H1 (cell line): Measurements from ENCODE around the gene ACSF2. TPM values are rescaled to one million over a fixed set of nuclear protein-coding genes. Genes with fewer than 3 reads are reported as not detected.

Experiments used
- CTCF ChIA-PET: fragments of 300-600 bp; sonication (Branson Sonifier 250); formaldehyde crosslinking; loops from one replicate; lab custom pipeline; 2021; ENCODE audit not compliant: partially characterized antibody; lab: Charles Lee
- POLR2A ChIA-PET: fragments of 300-600 bp; sonication (Branson Sonifier 250); formaldehyde crosslinking; loops from one replicate; lab custom pipeline; 2021; ENCODE audit warnings: inconsistent platforms; ENCODE audit not compliant: partially characterized antibody; lab: Charles Lee
- DNase-seq, 2 experiments: peaks; one replicate each; pipeline versions ENCODE4 v3.0.0 to v3.0.0-alpha.2; 2010 to 2022; ENCODE audit warnings: low spot score in 2 of 2, low read depth in 1 of 2, mixed read lengths in 1 of 2
- FAIRE-seq: peaks from 2 replicates; lab custom pipeline; 2011; peaks lifted over from hg19 to GRCh38; lab: Jason Lieb, UNC
- H2AFZ ChIP-seq: 2 replicates; pipeline ENCODE4 v1.8.1; 2012; ENCODE audit warnings: low read length, inconsistent platforms
- H2AK5ac ChIP-seq: 2 replicates; pipeline ENCODE4 v1.6.1; 2013; ENCODE audit warnings: low read depth, low read length
- H2BK120ac ChIP-seq: replicated peaks from 2 replicates; pipeline ENCODE3; 2013; ENCODE audit warnings: low read depth, low read length, inconsistent platforms
- H2BK12ac ChIP-seq: 2 replicates; pipeline ENCODE4 v1.6.1; 2013; ENCODE audit warnings: low read depth, low read length
- H2BK15ac ChIP-seq: 2 replicates; pipeline ENCODE4 v1.6.1; 2013; ENCODE audit warnings: low read length
- H2BK20ac ChIP-seq: 2 replicates; pipeline ENCODE4 v1.6.1; 2013; ENCODE audit warnings: low read length
- H2BK5ac ChIP-seq: 2 replicates; pipeline ENCODE4 v1.6.1; 2013; ENCODE audit warnings: low read depth, low read length
- H3K14ac ChIP-seq: 2 replicates; pipeline ENCODE4 v1.6.1; 2013; ENCODE audit warnings: inconsistent platforms; ENCODE audit not compliant: insufficient read length
- H3K18ac ChIP-seq: 2 replicates; pipeline ENCODE4 v1.6.1; 2013; ENCODE audit warnings: low read length; ENCODE audit errors: extremely low read depth
- H3K23ac ChIP-seq: 2 replicates; pipeline ENCODE4 v1.6.1; 2013; ENCODE audit warnings: inconsistent platforms; ENCODE audit not compliant: insufficient read length
- H3K23me2 ChIP-seq: 2 replicates; pipeline ENCODE4 v1.6.1; 2013; ENCODE audit warnings: low read depth, low read length
- H3K27ac ChIP-seq: 2 replicates; pipeline ENCODE4 v1.6.1; 2011; ENCODE audit warnings: low read depth, low read length, inconsistent platforms
- H3K27me3 ChIP-seq, 4 experiments: replicated peaks in 1 of 4; 1 replicate in 1 of 4; 2 replicates in 3 of 4; pipeline versions ENCODE4 v1.6.1 to v1.8.1; 2011 to 2013; ENCODE audit warnings: low read length in 3 of 4, mild to moderate bottlenecking in 3 of 4, inconsistent platforms in 2 of 4, mixed read lengths in 2 of 4, moderate library complexity in 1 of 4; ENCODE audit not compliant: control insufficient read depth in 3 of 4, insufficient read depth in 3 of 4; ENCODE audit errors: extremely low read depth in 1 of 4
- H3K36me3 ChIP-seq, 4 experiments: 2 replicates each; pipeline versions ENCODE4 v1.6.1 to v1.8.1; 2011 to 2013; ENCODE audit warnings: mild to moderate bottlenecking in 4 of 4, low read length in 3 of 4, moderate library complexity in 2 of 4, control low read depth in 1 of 4, inconsistent platforms in 1 of 4; ENCODE audit not compliant: insufficient read depth in 4 of 4, control insufficient read depth in 2 of 4
- H3K4ac ChIP-seq: replicated peaks from 2 replicates; pipeline ENCODE3; 2013; ENCODE audit warnings: low read length, low read depth, mixed read lengths, inconsistent platforms; ENCODE audit not compliant: insufficient read length
- H3K4me1 ChIP-seq, 4 experiments: replicated peaks in 1 of 4; 1 replicate in 1 of 4; 2 replicates in 3 of 4; pipeline versions ENCODE4 v1.6.1 to v1.8.1; 2011 to 2013; ENCODE audit warnings: low read length in 3 of 4, inconsistent platforms in 2 of 4, mixed read lengths in 1 of 4; ENCODE audit not compliant: insufficient read depth in 4 of 4, control insufficient read depth in 3 of 4
- H3K4me2 ChIP-seq, 2 experiments: 2 replicates each; pipeline versions ENCODE4 v1.6.1 to v1.8.1; 2011 to 2013; ENCODE audit warnings: low read depth in 2 of 2, low read length in 2 of 2, control low read depth in 1 of 2, inconsistent platforms in 1 of 2, mild to moderate bottlenecking in 1 of 2; ENCODE audit not compliant: insufficient read depth in 1 of 2
- H3K4me3 ChIP-seq, 4 experiments: fragments of 200-600, 300-600 bp in 1 of 4; sonication (generic), shearing (Covaris generic), sonication (Bioruptor Twin) in 1 of 4; 2 replicates each; pipeline versions ENCODE4 v1.5.1 to v1.8.1; 2011 to 2016; ENCODE audit warnings: low read length in 4 of 4, low read depth in 3 of 4, control low read depth in 2 of 4, inconsistent platforms in 2 of 4, mild to moderate bottlenecking in 2 of 4, mixed read lengths in 1 of 4, moderate library complexity in 1 of 4; ENCODE audit not compliant: insufficient read depth in 2 of 4; ENCODE audit errors: extremely low read depth in 1 of 4
- H3K56ac ChIP-seq: replicated peaks from 2 replicates; pipeline ENCODE3; 2013; ENCODE audit warnings: low read depth, mild to moderate bottlenecking, mixed read lengths, low read length, inconsistent platforms; ENCODE audit not compliant: insufficient read length
- H3K79me1 ChIP-seq: 2 replicates; pipeline ENCODE4 v1.6.1; 2013; ENCODE audit warnings: low read depth, low read length, control low read depth
- H3K79me2 ChIP-seq, 2 experiments: 2 replicates each; pipeline versions ENCODE4 v1.6.1 to v1.8.1; 2012 to 2013; ENCODE audit warnings: low read length in 2 of 2, mild to moderate bottlenecking in 2 of 2, inconsistent platforms in 1 of 2; ENCODE audit not compliant: insufficient read depth in 2 of 2, control insufficient read depth in 1 of 2
- H3K9ac ChIP-seq, 4 experiments: replicated peaks in 1 of 4; 1 replicate in 1 of 4; 2 replicates in 3 of 4; pipeline versions ENCODE4 v1.6.1 to v1.8.1; 2011 to 2013; ENCODE audit warnings: low read depth in 3 of 4, low read length in 3 of 4, control low read depth in 2 of 4, mild to moderate bottlenecking in 2 of 4, moderate library complexity in 2 of 4, inconsistent platforms in 1 of 4; ENCODE audit errors: extremely low read depth in 1 of 4
- H3K9me3 ChIP-seq, 2 experiments: 2 replicates each; pipeline versions ENCODE4 v1.6.1 to v1.8.1; 2012 to 2013; ENCODE audit warnings: mild to moderate bottlenecking in 2 of 2, moderate library complexity in 2 of 2, control low read depth in 1 of 2, inconsistent platforms in 1 of 2, low read depth in 1 of 2, low read length in 1 of 2, mixed read lengths in 1 of 2; ENCODE audit not compliant: insufficient read depth in 2 of 2
- H4K20me1 ChIP-seq, 2 experiments: replicated peaks in 1 of 2; 2 replicates each; pipeline versions ENCODE3 to v1.8.1; 2011 to 2013; ENCODE audit warnings: inconsistent platforms in 2 of 2, low read length in 2 of 2, mild to moderate bottlenecking in 1 of 2; ENCODE audit not compliant: insufficient read depth in 2 of 2, control insufficient read depth in 1 of 2
- H4K5ac ChIP-seq: 2 replicates; pipeline ENCODE4 v1.6.1; 2013; ENCODE audit warnings: low read length, low read depth, mixed read lengths, inconsistent platforms; ENCODE audit not compliant: insufficient read length
- H4K8ac ChIP-seq: 2 replicates; pipeline ENCODE4 v1.8.0; 2013; ENCODE audit warnings: mild to moderate bottlenecking, moderate library complexity, low read length, inconsistent platforms; ENCODE audit not compliant: insufficient read depth; ENCODE audit errors: extremely low read depth
- H4K91ac ChIP-seq: replicated peaks from 2 replicates; pipeline ENCODE3; 2013; ENCODE audit warnings: low read length, mixed read lengths, inconsistent platforms; ENCODE audit not compliant: insufficient read length
- BRCA1 ChIP-seq: IDR thresholded peaks from 2 replicates; pipeline ENCODE4 v1.6.1; 2012; ENCODE audit warnings: low read depth, low read length, improper control_type of control experiment
- CTBP2 ChIP-seq: IDR thresholded peaks from 2 replicates; pipeline ENCODE4 v1.7.0; 2011; ENCODE audit warnings: borderline replicate concordance, mild to moderate bottlenecking, moderate library complexity, mixed read lengths, low read length; ENCODE audit not compliant: insufficient read depth, insufficient read length
- E2F6 ChIP-seq: IDR thresholded peaks from 2 replicates; pipeline ENCODE4 v1.6.1; 2012; ENCODE audit warnings: inconsistent platforms
- EP300 ChIP-seq, 2 experiments: IDR thresholded peaks; 1 replicate in 1 of 2; 2 replicates in 1 of 2; pipeline ENCODE4 v1.6.1; 2011 to 2012; ENCODE audit warnings: low read depth in 2 of 2, low read length in 2 of 2, mild to moderate bottlenecking in 2 of 2, borderline replicate concordance in 1 of 2, inconsistent platforms in 1 of 2, moderate library complexity in 1 of 2
- FOSL1 ChIP-seq: IDR thresholded peaks from 2 replicates; pipeline ENCODE4 v1.6.1; 2011; ENCODE audit warnings: mild to moderate bottlenecking, low read depth, low read length, moderate library complexity; ENCODE audit not compliant: insufficient read depth
- JUN ChIP-seq: IDR thresholded peaks from 2 replicates; pipeline ENCODE4 v1.6.1; 2011; ENCODE audit warnings: low read depth, mild to moderate bottlenecking, improper control_type of control experiment, low read length
- MAFK ChIP-seq: IDR thresholded peaks from 2 replicates; pipeline ENCODE4 v1.6.1; 2012; ENCODE audit warnings: low read depth, mild to moderate bottlenecking, improper control_type of control experiment, low read length
- NRF1 ChIP-seq: IDR thresholded peaks from 2 replicates; pipeline ENCODE4 v1.6.1; 2011; ENCODE audit warnings: mild to moderate bottlenecking, low read depth, low read length, improper control_type of control experiment
- POLR2A ChIP-seq, 2 experiments: IDR thresholded peaks; 1 replicate in 1 of 2; 2 replicates in 1 of 2; pipeline ENCODE4 v1.6.1; 2011; ENCODE audit warnings: low read depth in 2 of 2, low read length in 2 of 2, mild to moderate bottlenecking in 2 of 2; ENCODE audit errors: control extremely low read depth in 1 of 2
- RNF2 ChIP-seq: fragments of 200-900, 300-1000 bp; sonication (generic); IDR thresholded peaks from 2 replicates; pipeline ENCODE4 v1.7.1; 2016; ENCODE audit warnings: borderline replicate concordance, low read depth, mild to moderate bottlenecking, antibody characterized with exemption, low read length; ENCODE audit not compliant: poor library complexity, severe bottlenecking; ENCODE audit errors: missing control alignments
- SP1 ChIP-seq: IDR thresholded peaks from 2 replicates; pipeline ENCODE4 v1.6.1; 2011; ENCODE audit warnings: low read depth, low read length
- TBP ChIP-seq: IDR thresholded peaks from 2 replicates; pipeline ENCODE4 v1.6.1; 2011; ENCODE audit warnings: low read depth, low read length, improper control_type of control experiment
- YY1 ChIP-seq: IDR thresholded peaks from 2 replicates; pipeline ENCODE4 v1.6.1; 2011; ENCODE audit warnings: low read depth, mild to moderate bottlenecking, low read length
- ZNF274 ChIP-seq: IDR thresholded peaks from 2 replicates; pipeline ENCODE4 v1.7.0; 2012; ENCODE audit warnings: low read length, borderline replicate concordance; ENCODE audit errors: extremely low read depth
- whole genome bisulfite sequencing, 2 experiments: shearing (Covaris generic) in 1 of 2; methylation state at CpG; one replicate each; pipeline versions ENCODE4 v1.1.6 to v1.1.7; 2013 to 2015; ENCODE audit warnings: low lambda C conversion rate in 2 of 2, mixed read lengths in 2 of 2, inconsistent platforms in 1 of 2, low coverage in 1 of 2, missing lambda C conversion rate in 1 of 2; ENCODE audit not compliant: insufficient replicate concordance in 2 of 2, insufficient coverage in 1 of 2, insufficient read length in 1 of 2; ENCODE audit errors: extremely low coverage in 1 of 2, missing lambda C conversion rate in 1 of 2; 5-methylcytosine and 5-hydroxymethylcytosine counted together
- polyA plus RNA-seq, 7 experiments: library from polyadenylated mRNA; depleted of rRNA in 3 of 7; stranded (reverse) in 5 of 7; unstranded in 2 of 7; fragments of >200 nt in 5 of 7; fragments of 200-250 nt in 2 of 7; gene quantifications; 1 replicate in 5 of 7; 2 replicates in 1 of 7; 4 replicates in 1 of 7; pipeline versions ENCODE4 v1.2.1 to v1.2.3, GENCODE V29; 2011 to 2013; ENCODE audit warnings: missing spikeins in 2 of 7, mixed read lengths in 2 of 7
- total RNA-seq: library from RNA; stranded (reverse); fragmentation: NEBNext Ultra II Directional; extraction: Animal tissue kit (Norgen Biotek cat#: 25700); gene quantifications from 2 replicates; pipeline ENCODE4 v1.2.1, GENCODE V29; 2021

The ACSF2 gene
- total and polyA plus RNA-seq, 2 of the 8 experiments (the other 6 are each of a cell fraction or from before 2014, with no cell fraction given), result 14.5 to 16.3 TPM

- no peak overlapping the region for H4K5ac ChIP-seq
- no peak overlapping the region for H3K14ac ChIP-seq
- H2BK20ac ChIP-seq, result no peak overlapping the region
- H3K4ac ChIP-seq, result no peak overlapping the region
- no peak overlapping the region for H2BK15ac ChIP-seq
- ChIA-PET POLR2A (interaction anchor here (0.5 to 2.4 kb wide), 2 partner anchors 12 to 359 kb away, joined by 3 to 13 read pairs; partner anchors contain the start of gene EPN3), CTCF (interaction anchor here (0.7 to 2.7 kb wide), 13 partner anchors 10 to 174 kb away, joined by 3 to 9 read pairs (median 4); partner anchors contain the start of gene EPN3)
- no peaks in the 10 kb centered on the region for H3K79me1 ChIP-seq
- H3K4me3 ChIP-seq, result no peak overlapping the region
- H3K23ac ChIP-seq, result no peak overlapping the region
- H3K18ac ChIP-seq, result no peak overlapping the region
- H3K27ac ChIP-seq, result no peak overlapping the region
- H3K4me2 ChIP-seq, result no peak overlapping the region
- no peak overlapping the region for H3K56ac ChIP-seq
- WGBS, 2 experiments, result 85% methylated on average over 2 of the region's 2 CpGs; no CpG with 5 or more reads in 1 of the 2 experiments
- H4K91ac ChIP-seq, result no peak overlapping the region
- no peaks in the 10 kb centered on the region; the same call in 1 of the 2 replicates for H3K23me2 ChIP-seq
- H2BK12ac ChIP-seq, result no peak overlapping the region
- no peak overlapping the region for H2AFZ ChIP-seq
- H3K9me3 ChIP-seq, result no peaks in the 10 kb centered on the region
- no peak for DNase-seq
- H3K79me2 ChIP-seq, result no peaks in the 10 kb centered on the region
- no peak overlapping the region for H2BK5ac ChIP-seq
- H2AK5ac ChIP-seq, result no peak overlapping the region
- no peak for FAIRE-seq
- no peaks in the 10 kb centered on the region; a peak in 1 of 7 replicates for H3K27me3 ChIP-seq
- H3K36me3 ChIP-seq, result no peaks in the 10 kb centered on the region
- no peak overlapping the region for H4K8ac ChIP-seq
- H4K20me1 ChIP-seq, result no peaks in the 10 kb centered on the region
- no peak overlapping the region for H3K9ac ChIP-seq
- no peaks in the 10 kb centered on the region; a peak in 1 of 7 replicates for H3K4me1 ChIP-seq
- no peak overlapping the region for H2BK120ac ChIP-seq
- TF ChIP-seq NRF1 (no peak), CTBP2 (no peak), FOSL1 (no peak), MAFK (no peak), TBP (no peak), SP1 (no peak), ZNF274 (no peak), YY1 (no peak), BRCA1 (no peak), RNF2 (no peak), E2F6 (no peak), EP300 (IDR thresholded peaks at IDR 0.05; ENCODE audit: borderline replicate concordance in 1 of 2, low read depth in 2 of 2, low read length in 2 of 2) (no peak), JUN (no peak), POLR2A (IDR thresholded peaks at IDR 0.05; ENCODE audit: control extremely low read depth in 1 of 2, low read depth in 2 of 2, low read length in 2 of 2) (no peak)
Measured at GRCh38 chr17:50520483-50520882, 94.5 kb downstream of the ACSF2 start.
